ENCODE measurements around the gene MAP3K9.
"Not testable (repeated sequence)": the region's sequence is repeated elsewhere in the genome, so short reads cannot be mapped to it uniquely, and the experiment has no call there.

Gene MAP3K9

GRCh38 chr14:70809225-70810219 is at the start of gene MAP3K9:
Gene MAP3K9 (minus strand): TSS chr14:70809513. CDS start chr14:70809171, 342 bp downstream.
- peak; percentile 94 for DNase-seq (ENCODE audit: low read depth)
- no peak for TF ChIP-seq CTCF (conservative IDR thresholded peaks at IDR 0.05; ENCODE audit: low read depth, low read length)
- peak within 1 kb of the TSS; percentile 73 for H3K4me3 ChIP-seq (ENCODE audit: low read depth, low read length)

GRCh38 chr14:70858641-70859040 is 49.3 kb upstream of the MAP3K9 start:
- DNase-seq (ENCODE audit: low read depth) = no peak
- peak; percentile 4 for TF ChIP-seq CTCF (conservative IDR thresholded peaks at IDR 0.05; ENCODE audit: low read depth, low read length)
- H3K4me3 ChIP-seq (ENCODE audit: low read depth, low read length) = no peak overlapping the region

GRCh38 chr14:70857496-70857890 is 48.2 kb upstream of the MAP3K9 start:
- H3K4me3 ChIP-seq (ENCODE audit: low read depth, low read length) = no peak overlapping the region
- no peak for TF ChIP-seq CTCF (conservative IDR thresholded peaks at IDR 0.05; ENCODE audit: low read depth, low read length)
- peak; percentile 14 for DNase-seq (ENCODE audit: low read depth)

GRCh38 chr14:70856851-70857495 is 47.7 kb upstream of the MAP3K9 start:
- DNase-seq (ENCODE audit: low read depth) = peak; percentile 88
- TF ChIP-seq CTCF (conservative IDR thresholded peaks at IDR 0.05; ENCODE audit: low read depth, low read length) = no peak
- H3K4me3 ChIP-seq (ENCODE audit: low read depth, low read length) = no peak overlapping the region

GRCh38 chr14:70855486-70855885 is 46.2 kb upstream of the MAP3K9 start:
- no peak for DNase-seq (ENCODE audit: low read depth)
- TF ChIP-seq CTCF (conservative IDR thresholded peaks at IDR 0.05; ENCODE audit: low read depth, low read length) = no peak
- H3K4me3 ChIP-seq (ENCODE audit: low read depth, low read length) = no peak overlapping the region

- not testable (repeated sequence) for H3K4me3 ChIP-seq (ENCODE audit: low read depth, low read length); DNase-seq (ENCODE audit: low read depth)
Observed at GRCh38 chr14:70853658-70854057, 44.3 kb upstream of the MAP3K9 start.

- no peak for DNase-seq (ENCODE audit: low read depth)
- TF ChIP-seq CTCF (conservative IDR thresholded peaks at IDR 0.05; ENCODE audit: low read depth, low read length) = no peak
- no peak overlapping the region for H3K4me3 ChIP-seq (ENCODE audit: low read depth, low read length)
Observed at GRCh38 chr14:70847406-70848090, 38.2 kb upstream of the MAP3K9 start.

Data from choroid plexus epithelial cell (primary cell).